GM12878 (cell line): ENCODE results near the gene MAN1A1.

ENCODE experiments used
- EZH2 ChIP-seq: IDR thresholded peaks from 2 replicates; pipeline ENCODE4 v1.6.1; 2012; ENCODE audit warnings: low read depth, mild to moderate bottlenecking, control low read depth, inconsistent platforms, low read length, borderline replicate concordance; ENCODE audit not compliant: control insufficient read depth
- POLR2A ChIP-seq: IDR thresholded peaks from 2 replicates; pipeline ENCODE4 v1.6.1; 2011; ENCODE audit warnings: low read depth, mild to moderate bottlenecking, low read length

DNA sequence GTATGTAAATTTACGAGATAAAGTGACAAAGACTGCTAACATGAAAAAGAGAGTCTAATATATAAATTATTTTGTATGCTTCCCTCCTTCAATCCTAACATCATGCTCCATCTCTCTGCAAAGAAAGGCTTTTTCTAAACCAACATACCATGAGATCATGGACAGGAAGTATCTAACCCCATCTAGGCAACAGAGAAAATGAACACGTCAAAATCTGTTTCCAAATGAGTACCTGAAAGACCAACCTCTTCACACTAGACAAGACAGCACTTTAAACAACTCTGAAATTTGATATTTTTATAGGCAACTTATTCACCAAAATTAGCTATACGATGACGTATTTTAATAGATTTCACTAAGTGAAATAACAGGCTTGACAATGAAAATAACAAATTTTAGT lies 54.6 kb downstream of the MAN1A1 start:
- TF ChIP-seq EZH2 (no peak), POLR2A (no peak)
